Measurements from ENCODE around the gene COG5. TPM values are rescaled to one million over a fixed set of nuclear protein-coding genes. Genes with fewer than 3 reads are reported as not detected.

Gene COG5
- total and polyA plus RNA-seq, 9 of the 15 experiments (the other 6 are each of a cell fraction or from before 2014, with no cell fraction given) = 15.3 to 75.1 (median 56.4) TPM

DNA sequence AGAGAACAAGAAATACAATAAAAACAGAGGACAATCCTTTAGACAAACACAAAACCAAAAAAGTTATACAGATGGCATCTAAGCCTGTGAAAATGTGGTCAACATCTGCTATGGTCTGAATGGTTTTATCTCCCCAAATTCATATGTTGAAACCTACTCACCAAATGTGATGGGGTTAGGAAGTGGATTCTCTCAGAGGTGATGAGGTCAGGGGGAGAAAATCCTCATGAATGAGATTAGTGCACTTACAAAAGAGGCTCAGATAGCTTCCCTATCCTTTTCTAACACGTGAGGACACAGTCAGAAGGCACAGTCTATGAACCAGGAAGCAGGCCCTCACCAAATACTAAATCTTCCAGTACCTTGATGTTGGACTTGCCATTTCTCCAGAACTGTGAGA, 241.7 kb downstream of the COG5 start (continued):
- TF ChIP-seq, protein P1, sequence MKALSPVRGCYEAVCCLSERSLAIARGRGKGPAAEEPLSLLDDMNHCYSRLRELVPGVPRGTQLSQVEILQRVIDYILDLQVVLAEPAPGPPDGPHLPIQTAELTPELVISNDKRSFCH (CRISPR knock-in tag; IDR thresholded peaks at IDR 0.05) = no peak
- TF ChIP-seq, protein P1 (tag; IDR thresholded peaks at IDR 0.05) = no peak
- TF ChIP-seq, protein P2, sequence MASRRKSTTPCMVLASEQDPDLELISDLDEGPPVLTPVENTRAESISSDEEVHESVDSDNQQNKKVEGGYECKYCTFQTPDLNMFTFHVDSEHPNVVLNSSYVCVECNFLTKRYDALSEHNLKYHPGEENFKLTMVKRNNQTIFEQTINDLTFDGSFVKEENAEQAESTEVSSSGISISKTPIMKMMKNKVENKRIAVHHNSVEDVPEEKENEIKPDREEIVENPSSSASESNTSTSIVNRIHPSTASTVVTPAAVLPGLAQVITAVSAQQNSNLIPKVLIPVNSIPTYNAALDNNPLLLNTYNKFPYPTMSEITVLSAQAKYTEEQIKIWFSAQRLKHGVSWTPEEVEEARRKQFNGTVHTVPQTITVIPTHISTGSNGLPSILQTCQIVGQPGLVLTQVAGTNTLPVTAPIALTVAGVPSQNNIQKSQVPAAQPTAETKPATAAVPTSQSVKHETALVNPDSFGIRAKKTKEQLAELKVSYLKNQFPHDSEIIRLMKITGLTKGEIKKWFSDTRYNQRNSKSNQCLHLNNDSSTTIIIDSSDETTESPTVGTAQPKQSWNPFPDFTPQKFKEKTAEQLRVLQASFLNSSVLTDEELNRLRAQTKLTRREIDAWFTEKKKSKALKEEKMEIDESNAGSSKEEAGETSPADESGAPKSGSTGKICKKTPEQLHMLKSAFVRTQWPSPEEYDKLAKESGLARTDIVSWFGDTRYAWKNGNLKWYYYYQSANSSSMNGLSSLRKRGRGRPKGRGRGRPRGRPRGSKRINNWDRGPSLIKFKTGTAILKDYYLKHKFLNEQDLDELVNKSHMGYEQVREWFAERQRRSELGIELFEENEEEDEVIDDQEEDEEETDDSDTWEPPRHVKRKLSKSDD (conservative IDR thresholded peaks at IDR 0.05; ENCODE audit: low read length) = no peak
- TF ChIP-seq ZNF121 (CRISPR knock-in tag; conservative IDR thresholded peaks at IDR 0.05) (no peak), PCBP2 (IDR thresholded peaks at IDR 0.05; ENCODE audit: low read depth, low read length, poor library complexity, severe bottlenecking) (no peak), RBM34 (IDR thresholded peaks at IDR 0.05; ENCODE audit: borderline replicate concordance, insufficient read depth, low read length) (no peak), YBX1 (IDR thresholded peaks at IDR 0.05) (no peak), L3MBTL2 (IDR thresholded peaks at IDR 0.05) (peak; percentile 53), CBX3 (IDR thresholded peaks at IDR 0.05; ENCODE audit: borderline replicate concordance in 1 of 2, low read length in 2 of 2) (peak in 1 of 2 experiments; percentile 76; a peak in 1 of 3 replicates), NFIC (IDR thresholded peaks at IDR 0.05) (peak; percentile 54; the same call in 1 of the 2 replicates), E2F3 (CRISPR knock-in tag; IDR thresholded peaks at IDR 0.05) (no peak), NR2C2 (CRISPR knock-in tag; IDR thresholded peaks at IDR 0.05) (no peak), NR2C2 (tag; IDR thresholded peaks at IDR 0.05) (peak; percentile 27; the same call in 1 of the 2 replicates), SAFB (IDR thresholded peaks at IDR 0.05; ENCODE audit: borderline replicate concordance, low read depth, low read length) (no peak), SNRNP70 (optimal IDR thresholded peaks at IDR 0.05; ENCODE audit: low read depth, low read length) (no peak), ZNF354B (CRISPR knock-in tag; IDR thresholded peaks at IDR 0.05) (no peak), ZNF124 (CRISPR knock-in tag; IDR thresholded peaks at IDR 0.05) (no peak), TOE1 (IDR thresholded peaks at IDR 0.05; ENCODE audit: borderline replicate concordance) (no peak), TOE1 (CRISPR knock-in tag; IDR thresholded peaks at IDR 0.05; ENCODE audit: borderline replicate concordance, low read depth) (no peak), ZKSCAN3 (CRISPR knock-in tag; IDR thresholded peaks at IDR 0.05) (no peak)
- TF ChIP-seq, protein P3, sequence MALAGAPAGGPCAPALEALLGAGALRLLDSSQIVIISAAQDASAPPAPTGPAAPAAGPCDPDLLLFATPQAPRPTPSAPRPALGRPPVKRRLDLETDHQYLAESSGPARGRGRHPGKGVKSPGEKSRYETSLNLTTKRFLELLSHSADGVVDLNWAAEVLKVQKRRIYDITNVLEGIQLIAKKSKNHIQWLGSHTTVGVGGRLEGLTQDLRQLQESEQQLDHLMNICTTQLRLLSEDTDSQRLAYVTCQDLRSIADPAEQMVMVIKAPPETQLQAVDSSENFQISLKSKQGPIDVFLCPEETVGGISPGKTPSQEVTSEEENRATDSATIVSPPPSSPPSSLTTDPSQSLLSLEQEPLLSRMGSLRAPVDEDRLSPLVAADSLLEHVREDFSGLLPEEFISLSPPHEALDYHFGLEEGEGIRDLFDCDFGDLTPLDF (CRISPR knock-in tag; IDR thresholded peaks at IDR 0.05) = no peak
- TF ChIP-seq, protein P4, sequence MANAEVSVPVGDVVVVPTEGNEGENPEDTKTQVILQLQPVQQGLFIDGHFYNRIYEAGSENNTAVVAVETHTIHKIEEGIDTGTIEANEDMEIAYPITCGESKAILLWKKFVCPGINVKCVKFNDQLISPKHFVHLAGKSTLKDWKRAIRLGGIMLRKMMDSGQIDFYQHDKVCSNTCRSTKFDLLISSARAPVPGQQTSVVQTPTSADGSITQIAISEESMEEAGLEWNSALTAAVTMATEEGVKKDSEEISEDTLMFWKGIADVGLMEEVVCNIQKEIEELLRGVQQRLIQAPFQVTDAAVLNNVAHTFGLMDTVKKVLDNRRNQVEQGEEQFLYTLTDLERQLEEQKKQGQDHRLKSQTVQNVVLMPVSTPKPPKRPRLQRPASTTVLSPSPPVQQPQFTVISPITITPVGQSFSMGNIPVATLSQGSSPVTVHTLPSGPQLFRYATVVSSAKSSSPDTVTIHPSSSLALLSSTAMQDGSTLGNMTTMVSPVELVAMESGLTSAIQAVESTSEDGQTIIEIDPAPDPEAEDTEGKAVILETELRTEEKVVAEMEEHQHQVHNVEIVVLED (CRISPR knock-in tag; IDR thresholded peaks at IDR 0.05) = no peak
- TF ChIP-seq, protein P5, sequence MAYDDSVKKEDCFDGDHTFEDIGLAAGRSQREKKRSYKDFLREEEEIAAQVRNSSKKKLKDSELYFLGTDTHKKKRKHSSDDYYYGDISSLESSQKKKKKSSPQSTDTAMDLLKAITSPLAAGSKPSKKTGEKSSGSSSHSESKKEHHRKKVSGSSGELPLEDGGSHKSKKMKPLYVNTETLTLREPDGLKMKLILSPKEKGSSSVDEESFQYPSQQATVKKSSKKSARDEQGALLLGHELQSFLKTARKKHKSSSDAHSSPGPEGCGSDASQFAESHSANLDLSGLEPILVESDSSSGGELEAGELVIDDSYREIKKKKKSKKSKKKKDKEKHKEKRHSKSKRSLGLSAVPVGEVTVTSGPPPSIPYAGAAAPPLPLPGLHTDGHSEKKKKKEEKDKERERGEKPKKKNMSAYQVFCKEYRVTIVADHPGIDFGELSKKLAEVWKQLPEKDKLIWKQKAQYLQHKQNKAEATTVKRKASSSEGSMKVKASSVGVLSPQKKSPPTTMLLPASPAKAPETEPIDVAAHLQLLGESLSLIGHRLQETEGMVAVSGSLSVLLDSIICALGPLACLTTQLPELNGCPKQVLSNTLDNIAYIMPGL (CRISPR knock-in tag; IDR thresholded peaks at IDR 0.05) = no peak
